NCI-H2081 treated with DMSO at 0.1 percent for 48 hours (cell line): ENCODE data around the gene UPF2.
A peak's percentile ranks its signal among the peaks of the same experiment; 100 is the strongest.
"Not testable (repeated sequence)": the region's sequence is repeated elsewhere in the genome, so short reads cannot be mapped to it uniquely, and the experiment has no call there.

Experiments used
- DNase-seq: peaks from one replicate; lab custom pipeline; 2025; lab: John Stamatoyannopoulos, UW

UPF2 gene

GRCh38 chr10:12042797-12043651 lies at the start of gene UPF2:
Gene UPF2 (minus strand): TSS chr10:12042809. CDS start chr10:12035423, 7,386 bp downstream.
- DNase-seq: peak; percentile 82

DNA sequence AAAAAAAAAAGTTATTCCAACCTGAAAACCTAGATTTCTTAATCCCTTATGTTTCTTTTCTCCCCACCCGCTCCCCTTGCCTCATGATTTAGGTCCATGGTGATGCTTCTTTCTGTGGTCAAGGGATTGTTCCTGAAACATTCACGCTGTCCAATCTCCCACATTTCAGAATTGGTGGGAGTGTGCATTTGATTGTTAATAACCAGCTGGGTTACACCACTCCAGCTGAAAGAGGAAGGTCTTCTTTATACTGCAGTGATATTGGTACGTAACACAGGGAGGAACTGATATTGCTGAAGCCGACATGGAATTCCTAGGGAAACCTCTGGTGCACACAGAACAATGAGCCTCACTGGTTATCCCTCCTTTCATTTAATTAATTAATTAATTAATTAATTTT lies 48.8 kb upstream of the UPF2 start:
- no peak for DNase-seq

DNA sequence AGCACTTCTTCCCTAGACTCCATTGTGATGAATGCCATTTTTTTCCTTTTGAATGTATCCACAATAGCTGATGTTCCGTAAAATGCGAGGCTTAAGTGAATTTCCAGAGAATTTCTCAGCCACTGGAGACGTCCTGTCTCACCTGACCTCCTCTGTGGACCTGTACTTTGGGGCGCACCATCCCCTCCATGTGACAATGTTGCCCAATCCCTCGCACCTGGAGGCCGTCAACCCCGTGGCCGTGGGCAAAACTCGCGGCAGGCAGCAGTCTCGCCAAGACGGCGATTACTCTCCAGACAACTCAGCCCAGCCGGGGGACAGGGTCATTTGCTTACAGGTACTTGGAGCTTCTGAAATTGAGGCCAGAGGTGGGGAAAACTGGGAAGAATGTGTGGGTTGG lies 46.3 kb upstream of the UPF2 start:
- no peak for DNase-seq

GRCh38 chr10:12081879-12082557 lies 39.4 kb upstream of the UPF2 start:
- DNase-seq: no peak

DNA sequence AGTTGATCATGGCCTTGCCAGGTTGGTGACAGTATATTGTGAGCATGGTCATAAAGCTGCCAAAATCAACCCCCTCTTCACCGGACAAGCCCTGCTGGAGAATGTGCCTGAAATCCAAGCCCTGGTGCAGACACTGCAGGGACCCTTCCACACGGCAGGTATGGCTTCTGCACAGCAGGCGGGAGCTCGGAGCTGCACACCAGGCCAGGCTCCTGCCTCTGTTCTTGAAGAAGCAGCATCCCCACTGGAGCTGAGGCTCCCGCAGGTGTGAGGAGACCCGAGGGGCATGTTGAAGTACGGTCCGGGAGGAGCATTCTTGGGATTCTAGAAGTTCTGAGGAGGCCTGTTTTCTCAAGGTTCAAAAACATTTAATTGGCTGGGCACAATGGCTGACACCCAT lies 38.9 kb upstream of the UPF2 start:
- DNase-seq: no peak

GRCh38 chr10:12077580-12078180 lies 35.1 kb upstream of the UPF2 start:
- DNase-seq: no peak

GRCh38 chr10:12073526-12073925 lies 30.9 kb upstream of the UPF2 start:
- DNase-seq: no peak

DNA sequence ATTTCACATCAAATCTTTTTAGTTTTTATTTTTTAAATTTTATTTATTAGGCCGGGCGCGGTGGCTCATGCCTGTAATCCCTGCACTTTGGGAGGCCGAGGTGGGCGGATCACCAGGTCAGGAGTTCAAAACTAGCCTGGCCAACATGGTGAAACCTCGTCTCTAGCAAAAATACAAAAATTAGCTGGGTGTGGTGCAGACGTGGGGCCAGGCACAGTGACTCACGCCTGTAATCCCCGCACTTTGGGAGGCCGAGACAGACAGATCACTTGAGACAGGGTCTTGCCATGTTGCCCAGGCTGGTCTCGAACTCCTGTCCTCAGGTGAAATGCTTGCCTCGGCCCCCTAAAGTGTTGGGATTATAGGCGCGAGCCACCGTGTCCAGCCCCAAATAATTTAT lies 28.8 kb upstream of the UPF2 start:
- DNase-seq: not testable (repeated sequence)

GRCh38 chr10:12068449-12069269 lies 26.1 kb upstream of the UPF2 start, which contains the start of gene DHTKD1:
Gene DHTKD1 (plus strand): TSS chr10:12068954. CDS start chr10:12069034, 80 bp downstream.
- peak; percentile 90 for DNase-seq

GRCh38 chr10:12067336-12067735 lies 24.7 kb upstream of the UPF2 start:
- DNase-seq: no peak

DNA sequence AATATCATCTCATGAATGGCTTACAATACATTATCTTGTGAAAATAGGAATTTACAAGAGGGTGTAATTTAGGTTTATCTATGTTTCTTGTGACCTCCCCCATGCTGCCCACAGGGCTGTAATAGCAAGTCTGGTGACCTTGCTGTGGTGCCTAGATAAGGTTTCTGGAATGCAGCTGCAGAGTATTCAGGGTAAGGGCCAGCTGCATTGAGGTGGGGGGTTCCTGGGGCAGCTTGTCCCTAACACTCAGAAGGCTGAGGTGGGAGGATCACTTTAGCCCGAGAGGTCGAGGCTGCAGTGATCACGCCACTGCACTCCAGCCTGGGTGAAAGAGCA lies 20.8 kb upstream of the UPF2 start:
- DNase-seq: no peak

DNA sequence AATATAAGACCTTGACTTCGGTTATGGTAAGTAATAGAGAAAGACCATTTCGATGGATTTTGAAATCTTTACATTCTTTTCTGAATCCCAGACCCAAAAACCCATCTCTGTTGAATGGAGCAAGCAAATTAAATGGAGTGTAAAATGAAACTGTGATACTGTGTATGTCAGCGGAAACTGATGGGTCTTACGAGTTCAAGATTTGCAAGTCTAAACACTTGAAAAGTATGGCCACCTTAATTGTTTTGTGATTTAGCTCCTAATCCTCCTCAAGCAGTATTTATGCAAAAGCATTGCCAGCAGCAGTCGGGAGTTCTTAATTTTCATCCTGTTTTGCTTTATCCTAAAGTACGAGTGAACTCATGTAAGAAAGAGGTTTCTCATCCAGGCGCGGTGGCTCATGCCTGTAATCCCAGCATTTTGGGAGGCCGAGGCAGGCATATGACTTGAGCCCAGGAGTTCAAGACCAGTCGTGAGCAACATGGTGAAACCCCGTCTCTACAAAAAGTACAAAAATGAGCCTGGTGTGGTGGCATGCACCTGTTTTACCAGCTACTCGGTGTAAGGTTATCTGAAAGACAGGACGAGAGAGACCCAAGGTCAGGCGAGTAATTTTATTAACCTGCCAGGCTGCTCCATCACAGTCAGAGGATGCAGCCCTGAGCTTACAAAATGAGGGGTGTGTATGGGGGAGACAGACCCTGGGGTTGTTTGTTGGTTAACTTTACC lies 20.3 kb upstream of the UPF2 start:
- no peak for DNase-seq

- DNase-seq: no peak
Observed at GRCh38 chr10:12061124-12061523, 18.5 kb upstream of the UPF2 start.

DNA sequence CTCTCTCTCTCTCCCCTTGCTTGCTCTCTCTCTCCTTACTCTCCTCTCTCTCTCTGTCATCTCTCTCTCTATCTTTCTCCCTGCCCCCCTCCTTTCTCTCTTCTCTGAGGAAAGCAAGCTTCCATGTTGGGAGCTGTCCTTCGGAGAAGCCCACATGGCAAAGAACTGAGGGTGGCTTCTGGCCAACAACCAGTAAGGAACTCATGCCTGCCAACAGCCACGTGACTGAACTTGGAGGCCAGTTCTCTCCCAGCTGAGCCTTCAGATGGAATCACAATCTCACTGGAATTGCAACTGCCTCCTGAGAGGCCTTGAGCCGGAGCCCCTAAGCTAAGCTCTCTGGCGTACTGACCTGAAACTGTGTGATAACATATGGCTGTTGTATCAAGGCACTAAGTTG lies 14.1 kb upstream of the UPF2 start:
- DNase-seq: no peak

DNA sequence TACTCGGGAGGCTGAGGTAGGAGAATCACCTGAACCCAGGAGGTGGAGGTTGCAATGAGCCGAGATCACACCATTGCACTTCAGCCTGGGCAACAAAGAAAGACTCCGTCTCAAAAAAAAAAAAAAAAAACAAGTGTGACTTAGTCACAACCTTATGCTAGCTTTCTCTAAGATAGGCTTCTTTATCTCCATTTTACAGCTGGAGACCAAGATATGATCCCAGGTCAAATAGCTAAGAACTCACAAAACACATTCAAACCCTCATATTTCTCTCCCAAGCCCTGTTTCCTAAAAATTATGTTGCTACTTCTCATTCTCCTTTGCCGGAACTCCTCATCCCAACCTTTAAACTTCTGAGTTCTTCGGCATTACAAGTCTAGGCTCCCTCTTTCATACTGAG lies 13.1 kb upstream of the UPF2 start:
- no peak for DNase-seq

DNA sequence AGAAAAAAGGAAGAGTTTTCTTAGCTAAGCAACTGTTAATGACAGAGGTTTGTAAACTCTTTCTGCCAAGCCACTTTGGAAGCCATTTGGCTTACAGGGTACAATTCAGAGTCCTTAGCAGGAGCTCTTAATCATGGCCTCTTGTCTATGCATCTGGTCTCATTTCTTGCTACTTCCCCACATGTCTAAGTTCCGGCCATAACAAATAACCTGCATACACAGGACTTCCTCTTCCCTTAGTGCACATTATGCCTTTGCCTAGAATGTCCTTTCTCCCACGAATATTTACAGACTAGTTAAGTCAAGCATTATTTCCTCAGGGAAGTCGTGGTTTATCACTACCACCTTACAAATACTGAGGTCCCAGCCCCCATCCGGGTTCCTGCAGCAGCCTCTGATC lies 8.6 kb upstream of the UPF2 start:
- DNase-seq: no peak

- no peak for DNase-seq
Observed at GRCh38 chr10:12050528-12050927, 7.9 kb upstream of the UPF2 start.

- no peak for DNase-seq
Observed at GRCh38 chr10:12048547-12048946, 5.9 kb upstream of the UPF2 start.

GRCh38 chr10:12045596-12045995 lies 3.0 kb upstream of the UPF2 start:
- DNase-seq: no peak

GRCh38 chr10:12042409-12042796 lies 206 bp downstream of the UPF2 start:
- DNase-seq: no peak

DNA sequence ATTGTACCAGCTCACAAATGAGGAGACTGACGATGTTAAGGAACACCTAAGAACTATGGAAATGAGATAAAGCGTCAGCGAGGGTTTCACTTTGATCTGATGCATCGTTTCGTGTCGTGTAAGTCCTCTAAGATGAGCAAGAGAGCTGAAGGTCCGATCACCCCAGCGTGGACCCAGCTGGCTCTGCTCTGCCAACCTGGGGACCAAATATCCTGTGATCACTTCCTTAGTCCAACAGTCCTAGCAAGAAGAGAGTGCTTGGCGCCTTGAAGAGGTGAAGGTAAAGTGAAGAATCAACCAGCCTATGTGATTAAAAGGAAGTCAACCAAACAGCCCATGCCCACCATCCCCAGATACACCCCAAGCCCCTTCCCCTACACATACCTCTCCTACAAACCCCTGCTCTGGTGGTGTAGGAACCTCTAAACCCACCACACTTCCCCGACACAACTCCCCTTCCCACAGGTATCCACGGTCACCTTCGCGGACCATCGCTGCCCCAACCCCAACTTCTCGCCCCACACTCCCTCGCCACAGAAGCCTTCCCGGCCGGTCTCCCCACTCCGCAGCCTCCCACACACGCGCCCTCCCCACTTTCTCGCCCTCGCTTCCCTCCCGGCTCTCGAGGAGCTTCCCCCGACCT lies 722 bp downstream of the UPF2 start:
- no peak for DNase-seq
